GM19397 (cell line): ENCODE measurements around the gene ABCA7.

Experiments used
- ATAC-seq: cut with Tn5 transposase; IDR thresholded peaks from one replicate; pipeline ENCODE4 v1.9.1; 2021; ENCODE audit warnings: mild to moderate bottlenecking, moderate library complexity; ENCODE audit not compliant: unreplicated experiment

The ABCA7 gene

GRCh38 chr19:1053176-1054101, 13.5 kb downstream of the ABCA7 start:
- no peak for ATAC-seq

DNA sequence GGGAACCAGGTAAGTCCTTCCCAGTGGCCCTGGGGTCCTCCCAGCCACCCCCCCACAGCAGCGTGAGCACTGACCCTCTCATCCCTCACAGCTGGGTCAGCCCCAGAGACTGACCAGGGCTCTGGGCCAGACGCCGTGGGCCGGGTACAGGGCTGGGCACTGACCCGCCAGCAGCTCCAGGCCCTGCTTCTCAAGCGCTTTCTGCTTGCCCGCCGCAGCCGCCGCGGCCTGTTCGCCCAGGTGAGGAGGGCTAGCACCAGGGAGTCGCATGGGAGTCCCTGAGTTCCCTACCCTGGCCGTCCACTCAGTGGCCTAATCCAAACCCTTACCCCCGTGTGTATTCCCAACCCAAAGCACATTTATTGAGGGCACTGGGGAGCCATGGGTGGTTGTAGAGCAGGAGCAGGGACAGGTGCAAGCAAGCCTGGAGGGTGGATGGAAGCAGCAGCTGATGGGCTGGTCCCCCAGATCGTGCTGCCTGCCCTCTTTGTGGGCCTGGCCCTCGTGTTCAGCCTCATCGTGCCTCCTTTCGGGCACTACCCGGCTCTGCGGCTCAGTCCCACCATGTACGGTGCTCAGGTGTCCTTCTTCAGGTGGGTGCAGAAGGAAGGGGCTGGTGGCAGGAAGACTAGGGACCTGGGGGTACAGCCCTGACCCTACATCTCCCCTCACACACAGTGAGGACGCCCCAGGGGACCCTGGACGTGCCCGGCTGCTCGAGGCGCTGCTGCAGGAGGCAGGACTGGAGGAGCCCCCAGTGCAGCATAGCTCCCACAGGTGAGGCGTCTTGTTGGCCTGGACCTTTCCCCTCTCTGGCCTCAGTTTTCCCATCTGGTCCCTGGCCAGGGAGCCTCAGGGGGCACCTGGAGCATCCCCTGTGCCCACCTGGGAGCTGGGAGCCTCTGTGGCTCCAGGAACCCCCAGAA, 14.5 kb downstream of the ABCA7 start:
- ATAC-seq: no peak

DNA sequence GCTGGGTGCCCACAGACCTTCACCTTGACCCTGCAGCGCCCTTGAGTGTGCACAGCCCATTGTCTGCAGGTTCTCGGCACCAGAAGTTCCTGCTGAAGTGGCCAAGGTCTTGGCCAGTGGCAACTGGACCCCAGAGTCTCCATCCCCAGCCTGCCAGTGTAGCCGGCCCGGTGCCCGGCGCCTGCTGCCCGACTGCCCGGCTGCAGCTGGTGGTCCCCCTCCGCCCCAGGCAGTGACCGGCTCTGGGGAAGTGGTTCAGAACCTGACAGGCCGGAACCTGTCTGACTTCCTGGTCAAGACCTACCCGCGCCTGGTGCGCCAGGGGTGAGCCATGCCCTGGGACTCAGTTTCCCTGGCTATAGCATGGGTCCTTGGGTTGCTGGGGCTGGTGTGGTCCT, 15.1 kb downstream of the ABCA7 start:
- ATAC-seq: no peak

DNA sequence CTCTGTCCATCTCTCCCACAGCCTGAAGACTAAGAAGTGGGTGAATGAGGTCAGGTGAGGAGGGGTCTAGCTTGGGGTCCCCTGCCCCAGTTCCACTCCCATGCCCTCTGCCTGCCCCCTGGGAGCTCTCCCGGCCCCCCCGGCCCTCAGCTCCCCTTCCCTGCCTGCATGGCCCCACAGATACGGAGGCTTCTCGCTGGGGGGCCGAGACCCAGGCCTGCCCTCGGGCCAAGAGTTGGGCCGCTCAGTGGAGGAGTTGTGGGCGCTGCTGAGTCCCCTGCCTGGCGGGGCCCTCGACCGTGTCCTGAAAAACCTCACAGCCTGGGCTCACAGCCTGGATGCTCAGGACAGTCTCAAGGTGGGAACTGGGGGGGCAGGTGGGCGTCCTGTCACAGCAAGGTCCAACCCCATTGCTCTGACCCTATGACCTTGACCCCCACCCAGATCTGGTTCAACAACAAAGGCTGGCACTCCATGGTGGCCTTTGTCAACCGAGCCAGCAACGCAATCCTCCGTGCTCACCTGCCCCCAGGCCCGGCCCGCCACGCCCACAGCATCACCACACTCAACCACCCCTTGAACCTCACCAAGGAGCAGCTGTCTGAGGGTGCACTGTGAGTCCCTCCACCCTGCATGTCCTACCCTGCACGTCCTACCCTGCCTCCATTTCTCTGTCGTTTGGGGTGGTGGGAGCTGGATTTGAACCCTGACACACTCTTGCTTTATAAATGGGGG, 16.1 kb downstream of the ABCA7 start:
- no peak for ATAC-seq

GRCh38 chr19:1057176-1057855, 17.4 kb downstream of the ABCA7 start:
- no peak for ATAC-seq

DNA sequence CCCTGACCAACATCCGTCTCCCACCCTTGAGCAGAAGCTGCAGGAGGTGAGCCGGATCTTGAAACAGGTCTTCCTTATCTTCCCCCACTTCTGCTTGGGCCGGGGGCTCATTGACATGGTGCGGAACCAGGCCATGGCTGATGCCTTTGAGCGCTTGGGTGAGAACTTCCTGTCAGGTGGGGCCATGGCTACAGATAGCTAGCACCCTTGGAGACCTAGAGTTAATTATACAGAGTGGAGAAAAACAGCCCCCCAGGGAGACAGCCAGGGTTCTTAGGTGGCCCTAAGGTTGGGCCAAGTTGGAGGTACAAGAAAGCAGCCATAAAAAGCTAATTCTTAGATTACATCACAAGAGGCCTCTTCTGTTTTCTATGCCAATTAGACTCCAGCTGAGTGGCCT, 18.2 kb downstream of the ABCA7 start:
- ATAC-seq: no peak

DNA sequence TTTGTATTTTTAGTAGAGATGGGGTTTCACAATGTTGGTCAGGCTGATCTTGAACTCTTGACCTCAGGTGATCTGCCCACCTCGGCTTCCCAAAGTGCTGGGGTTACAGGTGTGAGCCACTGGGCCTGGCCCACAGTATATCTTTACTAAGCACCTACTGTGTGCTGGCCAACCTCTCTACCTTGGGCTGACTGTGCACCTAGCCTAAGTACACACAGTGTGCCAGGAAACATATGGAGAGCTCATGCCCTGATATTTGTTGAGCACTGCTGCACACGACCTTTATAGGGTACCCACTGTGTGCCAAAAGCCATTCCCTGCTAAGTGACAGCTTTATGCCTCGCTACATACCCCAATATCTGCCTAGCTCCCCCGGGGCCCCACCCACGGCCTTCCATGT, 20.8 kb downstream of the ABCA7 start:
- no peak for ATAC-seq

DNA sequence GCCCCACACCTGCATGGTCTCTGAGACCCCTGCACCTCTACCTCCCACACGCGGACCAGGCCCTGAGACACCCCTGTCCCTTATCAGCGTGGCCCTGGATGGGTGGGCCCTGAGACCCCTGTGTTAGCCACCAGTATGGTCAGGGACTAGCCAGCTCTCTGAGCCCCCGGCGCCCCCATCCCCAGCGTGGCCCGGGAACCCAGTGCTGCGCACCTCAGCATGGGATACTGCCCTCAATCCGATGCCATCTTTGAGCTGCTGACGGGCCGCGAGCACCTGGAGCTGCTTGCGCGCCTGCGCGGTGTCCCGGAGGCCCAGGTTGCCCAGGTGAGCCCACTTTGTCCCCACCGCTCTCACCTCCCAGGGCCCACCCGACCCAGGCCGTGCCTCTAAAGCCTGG, 22.1 kb downstream of the ABCA7 start:
- ATAC-seq: no peak

DNA sequence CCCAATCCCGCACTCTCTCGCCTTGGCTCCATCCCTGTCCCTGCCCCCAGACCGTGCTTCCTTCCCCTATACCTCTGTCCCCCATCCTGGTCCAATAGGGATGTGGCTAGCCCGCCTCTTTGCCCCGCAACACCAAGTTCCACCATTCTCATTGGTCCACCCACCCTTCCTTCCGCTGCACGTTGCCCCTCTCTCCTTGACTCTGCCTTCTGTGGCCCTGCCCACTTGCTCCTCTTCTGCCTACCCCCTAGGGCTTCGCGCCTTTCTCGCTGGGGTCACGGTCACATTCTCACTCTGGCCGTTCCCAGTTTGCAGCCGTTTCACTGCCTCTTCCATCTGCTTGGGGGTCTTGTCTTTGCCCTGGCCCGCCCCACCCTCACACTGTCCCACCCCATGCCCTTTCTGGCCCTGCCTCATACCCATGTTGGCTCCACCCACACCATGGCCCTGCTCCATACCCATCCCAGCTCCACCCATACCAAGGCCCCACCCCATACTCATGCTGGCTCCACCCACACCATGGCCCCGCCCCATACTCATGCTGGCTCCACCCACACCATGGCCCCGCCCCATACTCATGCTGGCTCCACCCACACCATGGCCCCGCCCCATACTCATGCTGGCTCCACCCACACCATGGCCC, 22.6 kb downstream of the ABCA7 start:
- ATAC-seq: no peak

- ATAC-seq: no peak
Measured at GRCh38 chr19:1063030-1063908, 23.4 kb downstream of the ABCA7 start.

- no peak for ATAC-seq
Measured at GRCh38 chr19:1063909-1064660, 24.2 kb downstream of the ABCA7 start.

- no peak for ATAC-seq
Measured at GRCh38 chr19:1064661-1065605, 25.0 kb downstream of the ABCA7 start.

DNA sequence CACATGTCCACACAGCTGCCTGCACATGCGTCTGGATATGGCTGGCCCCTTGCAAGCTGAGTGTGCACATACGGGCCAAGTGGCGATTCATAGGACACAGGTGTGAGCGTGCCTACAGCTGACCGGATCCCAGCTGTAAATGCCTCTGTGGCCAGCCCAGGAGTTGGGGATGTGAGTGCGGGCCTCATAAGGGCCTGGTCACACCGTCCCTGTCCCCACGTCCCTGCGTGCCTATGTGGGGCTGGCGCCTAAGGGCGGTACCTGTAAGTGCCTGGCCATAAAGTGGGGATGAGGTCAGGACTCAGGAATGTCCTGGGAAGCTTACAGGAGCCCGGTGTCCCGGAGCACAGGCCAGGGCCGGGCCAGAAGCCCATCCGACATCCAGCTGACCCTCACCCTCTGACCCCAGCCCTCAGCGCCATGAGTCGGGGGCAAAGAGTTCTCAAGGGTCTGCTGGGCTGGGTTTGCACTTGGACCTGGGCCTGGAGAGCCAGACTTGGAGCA, 25.8 kb downstream of the ABCA7 start:
- no peak for ATAC-seq

DNA sequence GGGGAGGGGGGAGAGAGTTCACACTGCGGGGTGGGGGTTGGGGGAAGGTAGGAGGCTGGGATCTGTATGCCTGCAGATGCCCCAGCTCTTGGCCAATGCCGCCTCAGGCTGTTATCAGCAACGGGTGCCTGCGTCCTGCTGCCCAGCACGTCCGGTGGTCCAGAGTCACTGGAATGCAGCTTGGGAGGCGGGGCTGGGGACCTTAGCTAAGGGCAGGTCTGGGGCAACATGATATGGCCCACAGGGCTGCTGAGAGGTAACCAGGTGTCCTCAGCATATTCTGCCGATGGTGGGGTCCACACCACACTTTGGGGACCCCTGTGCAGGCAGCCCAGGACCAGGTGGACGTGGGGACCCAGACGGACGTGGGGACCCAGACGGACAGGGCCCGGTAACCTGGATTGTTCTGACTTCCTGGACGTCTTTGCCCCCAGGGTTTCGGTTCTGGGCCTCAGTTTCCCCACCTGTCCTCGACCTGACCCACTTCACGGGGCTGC, 26.4 kb downstream of the ABCA7 start:
- no peak for ATAC-seq

GRCh38 chr19:1066748-1067340, 26.9 kb downstream of the ABCA7 start, which contains the start of gene ARHGAP45:
Gene ARHGAP45, plus strand, starts transcription at chr19:1067167. Its CDS starts 239 bp downstream, at chr19:1067406.
- ATAC-seq: no peak

GRCh38 chr19:1067341-1067957, 27.5 kb downstream of the ABCA7 start:
- no peak for ATAC-seq
